WTC11 (cell line): ENCODE results near the gene GFRA1. TPM values are rescaled to one million over a fixed set of nuclear protein-coding genes. Genes with fewer than 3 reads are reported as not detected.

Source experiments
- ATAC-seq: fragments of 200-7000 bp; cut with Tn5 transposase; 2 replicates; pipeline ENCODE4 v1.10.0; 2021; ENCODE audit warnings: mild to moderate bottlenecking, moderate library complexity
- CTCF ChIA-PET: fragments of 300-600 bp; sonication (Branson Sonifier 250); formaldehyde crosslinking; loops from one replicate; lab custom pipeline; 2021; ENCODE audit warnings: antibody characterized with exemption; lab: Charles Lee
- POLR2A ChIA-PET: fragments of 350-600 bp; sonication (Branson Sonifier 250); formaldehyde crosslinking; loops from one replicate; lab custom pipeline; 2021; ENCODE audit warnings: antibody characterized with exemption; lab: Charles Lee
- DNase-seq: peaks from one replicate; pipeline ENCODE4 v3.0.0; 2021; ENCODE audit warnings: low spot score
- H3K27ac Mint-ChIP-seq: 2 replicates; pipeline ENCODE4 v1.8.0; 2021; ENCODE audit warnings: mixed read lengths
- H3K27me3 Mint-ChIP-seq: 2 replicates; pipeline ENCODE4 v1.8.0; 2021; ENCODE audit warnings: low read depth, mild to moderate bottlenecking, moderate library complexity, mixed read lengths
- H3K36me3 Mint-ChIP-seq: 2 replicates; pipeline ENCODE4 v1.8.0; 2021; ENCODE audit warnings: mixed read lengths
- H3K4me1 Mint-ChIP-seq: 2 replicates; pipeline ENCODE4 v1.8.0; 2022; ENCODE audit warnings: mixed read lengths
- H3K4me3 Mint-ChIP-seq: 2 replicates; pipeline ENCODE4 v1.8.0; 2021; ENCODE audit warnings: mild to moderate bottlenecking, moderate library complexity, mixed read lengths
- H3K9me3 Mint-ChIP-seq: 2 replicates; pipeline ENCODE4 v1.8.0; 2021; ENCODE audit warnings: mixed read lengths
- ATF2 ChIP-seq: sonication (generic); formaldehyde crosslinking; IDR thresholded peaks from 2 replicates; pipeline ENCODE4 v1.8.1; 2022; ENCODE audit warnings: low read depth, missing genetic modification reagents, borderline replicate concordance
- CDX4 ChIP-seq: fragments of 250-450 bp; sonication (Bioruptor Pico); IDR thresholded peaks from 2 replicates; pipeline ENCODE4 v1.9.0; 2021; ENCODE audit warnings: moderate library complexity, mild to moderate bottlenecking, inconsistent platforms, borderline replicate concordance
- CTCF ChIP-seq: fragments of 200-600 bp; IDR thresholded peaks from 2 replicates; pipeline ENCODE4 v1.8.0; 2022; ENCODE audit warnings: antibody characterized with exemption
- E2F4 ChIP-seq: sonication (generic); formaldehyde crosslinking; IDR thresholded peaks from 2 replicates; pipeline ENCODE4 v1.8.1; 2022; ENCODE audit warnings: low read depth, mild to moderate bottlenecking, moderate library complexity, missing genetic modification reagents, borderline replicate concordance
- ELF4 ChIP-seq: sonication (generic); formaldehyde crosslinking; IDR thresholded peaks from 2 replicates; pipeline ENCODE4 v1.8.1; 2022; ENCODE audit warnings: low read depth, mild to moderate bottlenecking, moderate library complexity, missing genetic modification reagents
- FOXP4 ChIP-seq: sonication (generic); formaldehyde crosslinking; IDR thresholded peaks from 2 replicates; pipeline ENCODE4 v1.8.0; 2022; ENCODE audit warnings: mild to moderate bottlenecking, missing genetic modification reagents
- HMGXB4 ChIP-seq: sonication (generic); formaldehyde crosslinking; IDR thresholded peaks from 2 replicates; pipeline ENCODE4 v1.8.1; 2023; ENCODE audit warnings: mild to moderate bottlenecking, moderate library complexity, missing genetic modification reagents
- KAT7 ChIP-seq: sonication (generic); formaldehyde crosslinking; IDR thresholded peaks from 2 replicates; pipeline ENCODE4 v1.8.1; 2023; ENCODE audit warnings: missing genetic modification reagents, mild to moderate bottlenecking, borderline replicate concordance
- NFYB ChIP-seq: sonication (generic); formaldehyde crosslinking; conservative IDR thresholded peaks from 2 replicates; pipeline ENCODE4 v1.8.0; 2022; ENCODE audit warnings: low read depth, missing genetic modification reagents
- NR2C2 ChIP-seq: sonication (generic); formaldehyde crosslinking; IDR thresholded peaks from 2 replicates; pipeline ENCODE4 v1.8.0; 2022; ENCODE audit warnings: mild to moderate bottlenecking, missing genetic modification reagents
- RELA ChIP-seq: sonication (generic); formaldehyde crosslinking; IDR thresholded peaks from 2 replicates; pipeline ENCODE4 v1.8.1; 2022; ENCODE audit warnings: missing genetic modification reagents, mild to moderate bottlenecking, borderline replicate concordance
- TCF7 ChIP-seq: sonication (generic); formaldehyde crosslinking; IDR thresholded peaks from 2 replicates; pipeline ENCODE4 v1.8.0; 2022; ENCODE audit warnings: mild to moderate bottlenecking, low read depth, missing genetic modification reagents, moderate library complexity
- TEAD1 ChIP-seq: sonication (generic); formaldehyde crosslinking; IDR thresholded peaks from 2 replicates; pipeline ENCODE4 v1.8.0; 2022; ENCODE audit warnings: mild to moderate bottlenecking, missing genetic modification reagents
- USF1 ChIP-seq: sonication (generic); formaldehyde crosslinking; IDR thresholded peaks from 2 replicates; pipeline ENCODE4 v1.8.0; 2022; ENCODE audit warnings: mild to moderate bottlenecking, missing genetic modification reagents
- USF2 ChIP-seq: sonication (generic); formaldehyde crosslinking; IDR thresholded peaks from 2 replicates; pipeline ENCODE4 v1.8.1; 2023; ENCODE audit warnings: mild to moderate bottlenecking, missing genetic modification reagents, moderate library complexity
- ZMAT4 ChIP-seq: fragments of 250-450 bp; sonication (Bioruptor Pico); IDR thresholded peaks from 2 replicates; pipeline ENCODE4 v1.9.0; 2021; ENCODE audit warnings: mild to moderate bottlenecking
- ZNF219 ChIP-seq: sonication (generic); formaldehyde crosslinking; IDR thresholded peaks from 2 replicates; pipeline ENCODE4 v1.8.0; 2023; ENCODE audit warnings: missing genetic modification reagents, mild to moderate bottlenecking, borderline replicate concordance
- ZNF281 ChIP-seq: sonication (generic); formaldehyde crosslinking; IDR thresholded peaks from 2 replicates; pipeline ENCODE4 v1.8.0; 2023; ENCODE audit warnings: mild to moderate bottlenecking, missing genetic modification reagents
- ZNF317 ChIP-seq: sonication (generic); formaldehyde crosslinking; IDR thresholded peaks from 2 replicates; pipeline ENCODE4 v1.8.1; 2023; ENCODE audit warnings: low read depth, mild to moderate bottlenecking, moderate library complexity, missing genetic modification reagents, borderline replicate concordance
- ZSCAN18 ChIP-seq: fragments of 250-450 bp; sonication (Bioruptor Pico); IDR thresholded peaks from 2 replicates; pipeline ENCODE4 v2.1.2; 2022; ENCODE audit warnings: mild to moderate bottlenecking, moderate library complexity
- total RNA-seq: library from RNA; stranded (reverse); gene quantifications from 3 replicates; pipeline ENCODE4 v1.2.3, GENCODE V29; 2021

GFRA1 gene
- total RNA-seq, 1 experiment from 2014 or later, result 4.4 TPM

- Mint-ChIP-seq H3K27ac (no peak overlapping the region), H3K4me1 (peaks cover 7% of the 10 kb centered on the region), H3K36me3 (no peaks in the 10 kb centered on the region), H3K27me3 (no peaks in the 10 kb centered on the region; the same call in 1 of the 2 replicates), H3K4me3 (no peak overlapping the region), H3K9me3 (no peaks in the 10 kb centered on the region)
- ATAC-seq (no peak), DNase-seq (no peak)
- CTCF ChIA-PET, result no interaction called here
- POLR2A ChIA-PET, result no interaction called here
- no peak for TF ChIP-seq CTCF
- no peak for TF ChIP-seq RELA
- no peak for TF ChIP-seq CDX4 (CRISPR knock-in tag)
- no peak for TF ChIP-seq ATF2
- no peak for TF ChIP-seq USF2 (CRISPR knock-in tag)
- no peak for TF ChIP-seq E2F4
- no peak for TF ChIP-seq ZSCAN18
- no peak for TF ChIP-seq TEAD1 (CRISPR knock-in tag)
- no peak for TF ChIP-seq FOXP4 (CRISPR knock-in tag)
- TF ChIP-seq USF1 (CRISPR knock-in tag), result no peak
- no peak for TF ChIP-seq ELF4 (CRISPR knock-in tag)
- TF ChIP-seq NFYB (CRISPR knock-in tag), result no peak
- no peak for TF ChIP-seq ZNF219
- TF ChIP-seq TCF7 (CRISPR knock-in tag), result no peak
- no peak for TF ChIP-seq KAT7 (CRISPR knock-in tag)
- no peak for TF ChIP-seq ZNF317 (CRISPR knock-in tag)
- TF ChIP-seq ZMAT4 (CRISPR knock-in tag), result no peak
- TF ChIP-seq NR2C2 (CRISPR knock-in tag), result no peak
- no peak for TF ChIP-seq ZNF281 (CRISPR knock-in tag)
- no peak for TF ChIP-seq HMGXB4
Measured at GRCh38 chr10:116185199-116185867, 87.7 kb downstream of the GFRA1 start.
